ENCODE results near the gene EPHA4.

EPHA4 gene

GRCh38 chr2:221567809-221568208 lies 4.3 kb downstream of the EPHA4 start:
- FAIRE-seq: no peak
- DNase-seq (ENCODE audit: insufficient read length, low spot score): no peak
- TF ChIP-seq POLR2A (IDR thresholded peaks at IDR 0.05; ENCODE audit: low read depth, low read length) (no peak), SPI1 (IDR thresholded peaks at IDR 0.05; ENCODE audit: low read depth, low read length) (no peak), TAF1 (IDR thresholded peaks at IDR 0.05; ENCODE audit: low read depth, low read length) (no peak), POLR2AphosphoS5 (IDR thresholded peaks at IDR 0.05; ENCODE audit: low read depth, low read length) (no peak), POU2F2 (IDR thresholded peaks at IDR 0.05; ENCODE audit: low read depth, low read length) (no peak)

GRCh38 chr2:221567231-221567760 lies 4.8 kb downstream of the EPHA4 start:
- FAIRE-seq: no peak
- no peak for DNase-seq (ENCODE audit: insufficient read length, low spot score)
- TF ChIP-seq POLR2A (IDR thresholded peaks at IDR 0.05; ENCODE audit: low read depth, low read length) (no peak), TAF1 (IDR thresholded peaks at IDR 0.05; ENCODE audit: low read depth, low read length) (no peak)

DNA sequence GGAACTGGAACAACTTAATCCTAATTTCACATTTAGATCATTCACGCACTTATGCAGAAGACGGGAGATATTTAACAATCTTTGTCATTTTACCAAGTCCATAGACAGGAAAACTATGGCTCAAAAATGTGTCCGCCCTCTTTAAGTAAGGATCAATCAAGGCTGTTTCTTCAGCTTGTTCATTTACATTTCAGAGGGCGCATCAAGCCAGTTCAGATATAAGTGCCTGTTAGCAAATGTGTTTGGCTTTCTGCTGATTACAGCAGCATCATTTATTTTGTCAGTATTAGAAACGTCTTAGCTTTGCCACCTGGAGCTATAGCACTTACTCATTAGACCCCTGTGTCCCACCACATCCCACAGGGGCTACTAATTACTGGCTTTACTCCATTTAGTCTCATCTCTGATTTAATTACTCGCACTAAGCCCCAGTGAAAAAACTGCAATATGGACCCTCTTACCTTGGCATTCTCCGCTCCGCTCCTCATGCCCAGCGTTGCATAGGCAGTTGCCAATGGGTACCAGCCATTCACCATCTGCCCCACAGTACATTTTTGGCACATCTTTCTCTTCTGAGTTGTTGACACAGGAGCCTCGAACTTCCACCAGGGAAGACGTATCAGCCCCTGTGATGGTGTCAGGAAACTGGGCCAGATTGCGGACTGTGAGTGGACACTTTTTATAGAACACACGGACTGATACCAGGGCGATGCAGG lies 8.7 kb downstream of the EPHA4 start:
- FAIRE-seq (no peak), DNase-seq (ENCODE audit: insufficient read length, low spot score) (no peak)
- TF ChIP-seq POU2F2 (IDR thresholded peaks at IDR 0.05; ENCODE audit: low read depth, low read length) (no peak), POLR2AphosphoS5 (IDR thresholded peaks at IDR 0.05; ENCODE audit: low read depth, low read length) (no peak), TAF1 (IDR thresholded peaks at IDR 0.05; ENCODE audit: low read depth, low read length) (no peak), SPI1 (IDR thresholded peaks at IDR 0.05; ENCODE audit: low read depth, low read length) (no peak), POLR2A (IDR thresholded peaks at IDR 0.05; ENCODE audit: low read depth, low read length) (no peak), PAX5 (IDR thresholded peaks at IDR 0.05; ENCODE audit: insufficient read depth, low read length, severe bottlenecking) (no peak)

DNA sequence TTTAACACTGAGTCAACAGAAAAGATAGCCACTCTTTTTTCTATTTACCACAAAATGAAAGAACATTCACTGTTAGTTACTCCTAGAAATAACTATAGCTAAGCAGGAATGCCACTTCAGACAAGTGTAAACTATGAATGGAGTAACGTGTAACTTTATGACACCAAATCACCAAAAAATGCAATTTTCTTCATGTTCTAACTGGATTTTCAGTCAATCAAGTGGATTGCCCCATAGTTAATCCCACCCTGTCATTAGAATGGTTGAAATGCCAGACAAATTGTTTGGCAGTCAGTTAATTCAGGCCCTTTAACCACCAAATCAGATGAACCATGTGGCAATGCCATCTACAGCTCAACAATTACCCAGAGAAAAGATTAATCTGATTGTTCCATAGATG lies 9.9 kb downstream of the EPHA4 start:
- TF ChIP-seq POLR2A (IDR thresholded peaks at IDR 0.05; ENCODE audit: low read depth, low read length) (no peak), PAX5 (IDR thresholded peaks at IDR 0.05; ENCODE audit: insufficient read depth, low read length, severe bottlenecking) (no peak), POLR2AphosphoS5 (IDR thresholded peaks at IDR 0.05; ENCODE audit: low read depth, low read length) (no peak), SPI1 (IDR thresholded peaks at IDR 0.05; ENCODE audit: low read depth, low read length) (no peak), TAF1 (IDR thresholded peaks at IDR 0.05; ENCODE audit: low read depth, low read length) (no peak), POU2F2 (IDR thresholded peaks at IDR 0.05; ENCODE audit: low read depth, low read length) (no peak)
- FAIRE-seq (no peak), DNase-seq (ENCODE audit: insufficient read length, low spot score) (no peak)

DNA sequence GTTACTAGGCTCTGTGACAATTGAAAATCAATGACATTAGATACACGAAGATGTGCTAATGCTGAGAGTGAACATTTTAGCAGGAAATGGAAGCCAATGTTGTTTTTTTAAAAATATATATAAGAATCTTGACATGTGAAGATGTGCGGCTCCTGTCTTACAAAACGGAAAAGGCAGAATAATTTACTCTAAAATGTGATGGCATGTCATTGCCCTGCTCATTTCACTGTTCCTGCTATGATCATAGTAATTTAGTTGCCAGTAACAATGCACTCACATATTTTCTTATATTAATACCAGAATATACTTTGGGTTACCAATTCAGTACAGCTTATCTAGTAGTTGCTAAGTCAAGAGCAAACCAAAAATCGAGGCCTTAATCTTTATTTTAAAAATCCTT lies 10.3 kb downstream of the EPHA4 start:
- FAIRE-seq (no peak), DNase-seq (ENCODE audit: insufficient read length, low spot score) (no peak)
- TF ChIP-seq SPI1 (IDR thresholded peaks at IDR 0.05; ENCODE audit: low read depth, low read length) (no peak), PAX5 (IDR thresholded peaks at IDR 0.05; ENCODE audit: insufficient read depth, low read length, severe bottlenecking) (no peak), POLR2AphosphoS5 (IDR thresholded peaks at IDR 0.05; ENCODE audit: low read depth, low read length) (no peak), POLR2A (IDR thresholded peaks at IDR 0.05; ENCODE audit: low read depth, low read length) (no peak), POU2F2 (IDR thresholded peaks at IDR 0.05; ENCODE audit: low read depth, low read length) (no peak), TAF1 (IDR thresholded peaks at IDR 0.05; ENCODE audit: low read depth, low read length) (no peak)

DNA sequence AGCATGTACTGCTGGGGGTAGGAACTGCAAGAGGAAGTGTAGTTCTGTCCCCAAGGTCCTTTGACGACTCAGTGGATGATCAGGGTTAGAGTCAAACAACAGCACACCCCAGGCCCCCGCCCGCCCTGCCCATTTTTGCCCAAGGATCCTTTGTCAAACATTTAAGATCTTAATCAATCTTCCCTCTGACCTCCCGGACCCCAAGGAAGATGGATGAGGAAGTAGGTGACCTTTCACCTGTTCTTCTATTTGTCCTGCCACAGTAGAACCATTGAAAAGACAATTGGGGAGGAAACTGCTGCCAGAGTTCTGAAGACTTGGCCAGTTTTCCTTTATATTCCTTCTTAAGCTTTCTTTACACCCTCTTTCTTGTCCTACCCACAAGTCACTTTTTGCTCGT lies 12.1 kb downstream of the EPHA4 start:
- TF ChIP-seq POLR2A (IDR thresholded peaks at IDR 0.05; ENCODE audit: low read depth, low read length): no peak
- no peak for TF ChIP-seq SPI1 (IDR thresholded peaks at IDR 0.05; ENCODE audit: low read depth, low read length)
- no peak for TF ChIP-seq POU2F2 (IDR thresholded peaks at IDR 0.05; ENCODE audit: low read depth, low read length)
- no peak for TF ChIP-seq POLR2AphosphoS5 (IDR thresholded peaks at IDR 0.05; ENCODE audit: low read depth, low read length)
- no peak for TF ChIP-seq PAX5 (IDR thresholded peaks at IDR 0.05; ENCODE audit: insufficient read depth, low read length, severe bottlenecking)
- no peak for TF ChIP-seq TAF1 (IDR thresholded peaks at IDR 0.05; ENCODE audit: low read depth, low read length)
- DNase-seq (ENCODE audit: insufficient read length, low spot score) (no peak), FAIRE-seq (no peak)

DNA sequence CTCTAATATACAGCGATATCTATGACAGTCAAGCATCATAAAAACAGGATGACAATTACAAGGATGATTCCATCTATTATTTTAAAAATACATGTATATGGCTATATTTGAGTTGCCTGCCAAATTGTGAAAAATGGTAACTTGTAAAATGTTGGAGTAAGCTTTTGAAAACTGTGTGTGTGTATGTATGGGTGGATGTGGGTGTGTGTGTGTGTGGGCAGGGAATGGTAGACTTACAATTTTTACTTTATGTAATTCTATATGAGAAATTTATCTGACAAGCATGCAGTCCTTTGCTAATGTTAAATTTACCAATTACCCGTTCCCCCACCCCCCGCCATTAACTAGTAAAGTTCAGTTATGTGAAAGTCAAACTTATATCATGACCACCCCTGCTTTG lies 14.0 kb downstream of the EPHA4 start:
- TF ChIP-seq SPI1 (IDR thresholded peaks at IDR 0.05; ENCODE audit: low read depth, low read length) (no peak), POU2F2 (IDR thresholded peaks at IDR 0.05; ENCODE audit: low read depth, low read length) (no peak), TAF1 (IDR thresholded peaks at IDR 0.05; ENCODE audit: low read depth, low read length) (no peak), POLR2A (IDR thresholded peaks at IDR 0.05; ENCODE audit: low read depth, low read length) (no peak), PAX5 (IDR thresholded peaks at IDR 0.05; ENCODE audit: insufficient read depth, low read length, severe bottlenecking) (no peak), POLR2AphosphoS5 (IDR thresholded peaks at IDR 0.05; ENCODE audit: low read depth, low read length) (no peak)
- DNase-seq (ENCODE audit: insufficient read length, low spot score) (no peak), FAIRE-seq (no peak)

DNA sequence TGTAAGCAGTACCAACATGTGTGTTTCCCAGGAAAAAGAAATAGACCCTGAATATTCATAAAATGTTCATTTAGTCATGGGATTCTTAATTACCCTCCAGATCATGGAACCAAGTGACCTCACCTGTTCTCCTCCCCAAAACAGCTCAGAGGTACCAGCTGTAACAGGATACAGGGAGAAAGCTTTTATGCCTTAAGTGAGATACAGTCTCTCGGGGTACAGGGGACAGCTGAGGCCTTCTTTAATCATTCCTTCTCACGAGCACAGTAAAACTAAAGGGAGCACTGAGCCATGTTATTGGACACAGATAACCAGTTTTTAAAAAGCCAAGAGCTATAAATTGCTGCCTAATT lies 16.6 kb downstream of the EPHA4 start:
- no peak for DNase-seq (ENCODE audit: insufficient read length, low spot score)
- FAIRE-seq: no peak
- no peak for TF ChIP-seq POLR2A (IDR thresholded peaks at IDR 0.05; ENCODE audit: low read depth, low read length)
- no peak for TF ChIP-seq PAX5 (IDR thresholded peaks at IDR 0.05; ENCODE audit: insufficient read depth, low read length, severe bottlenecking)
- no peak for TF ChIP-seq POU2F2 (IDR thresholded peaks at IDR 0.05; ENCODE audit: low read depth, low read length)
- no peak for TF ChIP-seq SPI1 (IDR thresholded peaks at IDR 0.05; ENCODE audit: low read depth, low read length)
- no peak for TF ChIP-seq POLR2AphosphoS5 (IDR thresholded peaks at IDR 0.05; ENCODE audit: low read depth, low read length)
- TF ChIP-seq TAF1 (IDR thresholded peaks at IDR 0.05; ENCODE audit: low read depth, low read length): no peak

- no peak for DNase-seq (ENCODE audit: insufficient read length, low spot score)
- TF ChIP-seq POU2F2 (IDR thresholded peaks at IDR 0.05; ENCODE audit: low read depth, low read length): peak; percentile 92; the same call in 1 of the 2 replicates
- no peak for TF ChIP-seq PAX5 (IDR thresholded peaks at IDR 0.05; ENCODE audit: insufficient read depth, low read length, severe bottlenecking)
- peak; percentile 20; the same call in 1 of the 2 replicates for TF ChIP-seq SPI1 (IDR thresholded peaks at IDR 0.05; ENCODE audit: low read depth, low read length)
- TF ChIP-seq TAF1 (IDR thresholded peaks at IDR 0.05; ENCODE audit: low read depth, low read length): no peak
- no peak for FAIRE-seq
Observed at GRCh38 chr2:221554769-221555493, 17.2 kb downstream of the EPHA4 start.
